Common myeloid progenitor, CD34-positive (primary cell): ENCODE data around the gene SLC38A7.

Experiments
- CTCF ChIA-PET: fragments of 350-600 bp; sonication (Branson Sonifier 250); formaldehyde crosslinking; loops from one replicate; lab custom pipeline; 2021; ENCODE audit warnings: antibody characterized with exemption; lab: Charles Lee
- POLR2A ChIA-PET: fragments of 350-600 bp; sonication (Branson Sonifier 250); formaldehyde crosslinking; loops from one replicate; lab custom pipeline; 2021; ENCODE audit warnings: antibody characterized with exemption; lab: Charles Lee
- DNase-seq, 3 donors: peaks; one replicate each; pipeline versions ENCODE4 v3.0.0 to v3.0.0-alpha.2; 2013
- H3K27ac ChIP-seq, 2 experiments: 1 replicate in 1 of 2; 2 replicates in 1 of 2; pipeline ENCODE4 v1.7.0; 2013; ENCODE audit warnings: inconsistent platforms in 2 of 2, low read length in 2 of 2, mild to moderate bottlenecking in 2 of 2, low read depth in 1 of 2, moderate library complexity in 1 of 2; ENCODE audit not compliant: severe bottlenecking in 2 of 2, insufficient read depth in 1 of 2, poor library complexity in 1 of 2
- H3K27me3 ChIP-seq, 5 experiments: replicated peaks in 2 of 5; 1 replicate in 3 of 5; 2 replicates in 2 of 5; pipeline versions ENCODE4 v1.6.1 to v1.7.0; 2013; ENCODE audit warnings: low read length in 4 of 5, mild to moderate bottlenecking in 2 of 5, moderate library complexity in 2 of 5, inconsistent platforms in 1 of 5; ENCODE audit not compliant: insufficient read depth in 5 of 5, control insufficient read depth in 4 of 5
- H3K36me3 ChIP-seq, 4 experiments: 1 replicate in 2 of 4; 2 replicates in 2 of 4; pipeline versions ENCODE4 v1.6.1 to v1.7.0; 2013; ENCODE audit warnings: low read length in 3 of 4, control low read depth in 1 of 4, mild to moderate bottlenecking in 1 of 4; ENCODE audit not compliant: control insufficient read depth in 4 of 4, insufficient read depth in 4 of 4
- H3K4me1 ChIP-seq, 4 experiments: 1 replicate in 3 of 4; 2 replicates in 1 of 4; pipeline versions ENCODE4 v1.6.1 to v1.7.1; 2013; ENCODE audit warnings: low read length in 3 of 4, mild to moderate bottlenecking in 3 of 4, control low read depth in 1 of 4, inconsistent platforms in 1 of 4, moderate library complexity in 1 of 4; ENCODE audit not compliant: control insufficient read depth in 4 of 4, insufficient read depth in 4 of 4; ENCODE audit errors: control extremely low read depth in 1 of 4
- H3K4me3 ChIP-seq, 7 experiments: 1 replicate in 4 of 7; 2 replicates in 3 of 7; pipeline versions ENCODE4 v1.5.1 to v1.7.0; 2013; ENCODE audit warnings: mild to moderate bottlenecking in 7 of 7, low read length in 6 of 7, moderate library complexity in 6 of 7, inconsistent platforms in 2 of 7, low read depth in 2 of 7, control low read depth in 1 of 7; ENCODE audit not compliant: insufficient read depth in 4 of 7, control insufficient read depth in 1 of 7; ENCODE audit errors: extremely low read depth in 1 of 7
- H3K9me3 ChIP-seq, 5 experiments: 1 replicate in 4 of 5; 2 replicates in 1 of 5; pipeline versions ENCODE4 v1.6.1 to v1.7.1; 2013; ENCODE audit warnings: low read length in 4 of 5, mild to moderate bottlenecking in 2 of 5, inconsistent platforms in 1 of 5, low read depth in 1 of 5, moderate library complexity in 1 of 5; ENCODE audit not compliant: control insufficient read depth in 4 of 5, insufficient read depth in 2 of 5; ENCODE audit errors: control extremely low read depth in 1 of 5
- WGBS: methylation state at CpG from one replicate; pipeline ENCODE4 v1.1.5; 2013; ENCODE audit not compliant: insufficient coverage; 5-methylcytosine and 5-hydroxymethylcytosine counted together

SLC38A7 gene

DNA sequence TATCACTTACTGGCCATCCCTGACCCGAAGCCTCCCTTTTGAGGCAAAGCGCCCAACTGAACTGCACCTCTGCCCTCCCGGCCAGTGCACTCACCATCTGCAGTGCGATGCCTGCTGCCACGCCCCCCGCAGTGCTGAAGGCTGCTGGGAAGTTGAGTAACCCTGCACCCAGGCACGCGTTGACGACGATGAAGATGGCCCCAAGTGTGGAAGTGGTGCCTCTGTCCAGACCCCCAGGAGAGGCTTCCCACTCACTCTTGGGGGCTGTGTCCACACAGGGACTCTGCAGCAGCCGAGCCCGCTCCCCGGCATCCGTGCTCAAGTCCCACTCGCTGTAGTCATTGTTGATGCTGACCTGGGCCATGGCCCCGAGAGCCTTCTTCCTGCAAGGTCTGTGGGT lies 4.8 kb downstream of the SLC38A7 start:
- H3K27me3 ChIP-seq: no peaks in the 10 kb centered on the region
- CTCF ChIA-PET: interaction anchor here (2.3 kb wide), 1 partner anchor 77 kb away, joined by 14 read pairs; no protein-coding TSS in a partner anchor
- H3K9me3 ChIP-seq: no peaks in the 10 kb centered on the region
- 98% methylated on average over 16 of the region's 16 CpGs for WGBS
- H3K27ac ChIP-seq: no peak overlapping the region
- H3K36me3 ChIP-seq: peaks cover 0 to 47% (median 26%) of the 10 kb centered on the region in 4 experiments
- no peak overlapping the region for H3K4me3 ChIP-seq
- POLR2A ChIA-PET: no interaction called here
- peaks cover 0 to 13% (median 11%) of the 10 kb centered on the region in 4 experiments for H3K4me1 ChIP-seq
- DNase-seq: no peak

DNA sequence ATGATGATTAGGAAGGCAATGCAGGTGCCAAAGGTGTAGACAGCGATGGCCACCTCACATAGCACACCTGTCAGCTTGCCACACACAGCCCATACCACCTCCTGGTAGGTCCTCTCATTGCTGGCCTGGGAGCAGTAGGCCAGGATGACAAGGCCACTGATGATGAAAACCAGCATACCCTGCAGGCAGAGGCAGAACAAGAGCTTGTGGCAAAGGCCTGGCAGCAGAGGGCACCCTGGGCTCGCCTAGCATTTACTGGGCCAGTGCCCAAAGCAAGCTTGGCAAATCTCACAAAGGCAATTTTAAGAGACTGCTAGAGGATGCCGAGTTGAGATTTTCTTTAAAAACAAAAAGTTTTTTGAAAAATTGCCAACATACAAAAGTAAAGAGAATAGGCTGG lies 5.9 kb downstream of the SLC38A7 start:
- CTCF ChIA-PET: interaction anchor here (1.6 to 2.3 kb wide), 2 partner anchors 78 to 97 kb away, joined by 3 to 14 read pairs; no protein-coding TSS in a partner anchor

DNA sequence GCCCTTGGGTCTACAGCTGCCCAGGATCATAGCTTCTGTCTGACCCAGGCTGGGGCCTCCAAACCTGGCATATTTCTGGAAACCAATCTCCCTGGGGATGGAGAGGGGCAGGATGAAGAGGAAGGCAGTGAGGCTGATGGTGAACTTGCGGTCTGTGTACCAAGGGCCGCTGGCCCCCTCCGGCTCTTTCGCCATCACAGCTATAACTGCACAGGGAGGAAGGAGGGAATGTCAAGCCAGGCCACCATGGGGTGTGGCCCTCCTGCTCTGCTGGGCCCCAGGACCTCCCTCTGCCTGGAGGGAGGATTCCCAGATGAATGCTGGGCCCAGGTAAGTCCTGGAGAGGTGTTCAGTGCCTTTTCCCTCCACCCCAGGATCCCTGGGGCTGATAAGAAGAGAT lies 6.3 kb downstream of the SLC38A7 start:
- POLR2A ChIA-PET: no interaction called here
- peaks cover 0 to 50% (median 26%) of the 10 kb centered on the region in 4 experiments for H3K36me3 ChIP-seq

More for the DNA sequence above, 5.9 kb downstream of the SLC38A7 start:
- peak; percentile 16 to 50 (median 43) for DNase-seq
- Histone ChIP-seq H3K4me3 (no peak overlapping the region), H3K4me1 (peaks cover 0 to 4% (median 2%) of the 10 kb centered on the region in 4 experiments), H3K27me3 (no peaks in the 10 kb centered on the region), H3K36me3 (peaks cover 0 to 50% (median 26%) of the 10 kb centered on the region in 4 experiments), H3K27ac (no peak overlapping the region), H3K9me3 (no peaks in the 10 kb centered on the region)
- WGBS: 97% methylated on average over 2 of the region's 3 CpGs
- POLR2A ChIA-PET: no interaction called here

DNA sequence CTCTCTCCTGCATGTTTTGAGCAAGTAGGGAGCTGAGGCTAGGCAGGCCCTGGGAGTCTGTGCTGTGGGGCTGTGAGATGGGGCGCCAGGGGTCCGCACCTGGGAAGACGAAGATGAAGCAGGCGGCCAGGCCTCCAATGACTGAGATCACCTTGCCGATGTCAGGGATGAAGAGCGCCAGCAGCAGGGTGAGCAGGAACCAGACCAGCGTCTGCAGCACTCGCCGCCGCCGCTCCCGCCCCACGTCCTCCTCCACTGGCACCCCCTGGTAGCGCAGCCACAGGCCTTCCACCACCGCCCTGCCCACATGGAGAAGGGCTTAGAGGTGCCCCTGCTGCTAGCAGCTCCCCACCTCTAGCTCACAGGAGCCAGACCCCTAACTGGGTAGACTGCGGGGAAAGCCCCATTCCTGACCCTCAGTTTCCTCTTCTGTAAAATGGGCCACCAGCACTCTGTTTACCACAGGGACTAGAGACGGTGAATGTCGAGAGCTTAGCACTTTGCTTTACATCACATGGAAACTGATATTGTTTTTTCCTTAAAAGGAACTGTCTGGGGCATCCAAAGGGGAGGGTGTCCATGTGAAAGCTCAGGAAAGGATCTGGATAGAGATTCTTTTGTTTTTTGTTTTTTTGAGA lies 13.5 kb downstream of the SLC38A7 start:
- no peaks in the 10 kb centered on the region for H3K27me3 ChIP-seq
- no peak overlapping the region for H3K4me3 ChIP-seq
- over 99% methylated on average over 18 of the region's 18 CpGs for WGBS
- ChIA-PET POLR2A (no interaction called here), CTCF (interaction anchor here (1.0 to 1.3 kb wide), 2 partner anchors 10 to 14 kb away, joined by 3 to 4 read pairs; partner anchors contain the start of gene SLC38A7)
- H3K9me3 ChIP-seq: no peaks in the 10 kb centered on the region
- no peak for DNase-seq
- H3K27ac ChIP-seq: no peak overlapping the region
- no peaks in the 10 kb centered on the region for H3K4me1 ChIP-seq
- H3K36me3 ChIP-seq: peaks cover 3 to 45% (median 18%) of the 10 kb centered on the region in 4 experiments

More for the DNA sequence above, 6.3 kb downstream of the SLC38A7 start:
- Histone ChIP-seq H3K4me3 (no peak overlapping the region), H3K4me1 (no peaks in the 10 kb centered on the region), H3K27ac (no peak overlapping the region), H3K9me3 (no peaks in the 10 kb centered on the region), H3K27me3 (no peaks in the 10 kb centered on the region)
- CTCF ChIA-PET: interaction anchor here (1.6 to 2.3 kb wide), 2 partner anchors 78 to 97 kb away, joined by 3 to 14 read pairs; no protein-coding TSS in a partner anchor
- 100% methylated on average over 4 of the region's 4 CpGs for WGBS
- no peak for DNase-seq

DNA sequence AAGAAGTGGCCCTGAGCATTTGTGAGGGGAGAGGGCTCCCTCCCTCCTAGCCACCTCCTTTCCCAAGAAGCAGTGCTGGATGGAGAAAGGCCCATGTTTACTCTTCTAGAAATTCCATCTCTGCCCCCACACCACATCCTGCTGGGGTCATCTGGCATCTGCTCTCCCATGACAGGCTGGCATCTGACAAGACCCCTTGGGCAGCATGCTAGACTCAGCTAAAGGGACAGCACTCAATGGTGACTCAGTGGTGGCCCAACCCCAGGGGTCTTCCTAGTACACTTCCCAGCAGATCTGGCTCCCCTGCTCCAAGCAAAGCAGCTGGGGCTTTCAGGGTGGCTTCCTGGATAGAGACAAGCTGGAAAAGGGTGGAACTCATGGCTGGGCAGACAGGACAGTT lies 14.4 kb downstream of the SLC38A7 start:
- H3K9me3 ChIP-seq: no peaks in the 10 kb centered on the region
- H3K27me3 ChIP-seq: no peaks in the 10 kb centered on the region
- H3K27ac ChIP-seq: no peak overlapping the region
- H3K4me3 ChIP-seq: no peak overlapping the region
- H3K4me1 ChIP-seq: no peaks in the 10 kb centered on the region
- CTCF ChIA-PET: interaction anchor here (1.3 kb wide), 1 partner anchor 9 kb away, joined by 4 read pairs; no protein-coding TSS in a partner anchor
- DNase-seq: no peak
- peaks cover 3 to 37% (median 13%) of the 10 kb centered on the region in 4 experiments for H3K36me3 ChIP-seq
- POLR2A ChIA-PET: no interaction called here

DNA sequence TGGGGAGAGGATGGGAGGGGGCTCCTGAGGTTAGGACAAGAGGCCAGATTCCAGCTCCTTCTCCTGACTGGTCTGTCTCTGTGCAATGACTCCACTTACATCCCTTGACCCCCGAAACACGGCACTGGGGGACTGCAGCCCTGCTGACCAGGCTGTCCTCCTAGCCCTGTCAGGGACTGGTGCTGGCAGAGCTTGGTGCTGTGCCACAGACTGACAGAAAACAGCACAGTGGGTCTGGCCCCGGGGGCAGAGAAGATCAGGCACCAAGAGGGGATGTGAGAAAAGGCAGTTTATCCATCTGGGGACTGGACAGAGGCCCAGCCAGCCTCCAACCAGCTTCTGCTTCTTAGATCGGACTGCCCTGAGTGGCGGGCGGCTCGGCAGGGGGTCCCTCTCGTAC lies 19.4 kb downstream of the SLC38A7 start:
- Histone ChIP-seq H3K27me3 (no peaks in the 10 kb centered on the region), H3K9me3 (no peaks in the 10 kb centered on the region), H3K4me1 (no peaks in the 10 kb centered on the region), H3K4me3 (no peak overlapping the region), H3K27ac (no peak overlapping the region), H3K36me3 (peaks cover 0 to 17% (median 11%) of the 10 kb centered on the region in 4 experiments)
- no peak for DNase-seq
- ChIA-PET POLR2A (no interaction called here), CTCF (interaction anchor here (1.1 to 2.0 kb wide), 4 partner anchors 60 to 155 kb away, joined by 3 to 6 read pairs (median 3); no protein-coding TSS in a partner anchor)
- 88% methylated on average over 4 of the region's 8 CpGs for WGBS

DNA sequence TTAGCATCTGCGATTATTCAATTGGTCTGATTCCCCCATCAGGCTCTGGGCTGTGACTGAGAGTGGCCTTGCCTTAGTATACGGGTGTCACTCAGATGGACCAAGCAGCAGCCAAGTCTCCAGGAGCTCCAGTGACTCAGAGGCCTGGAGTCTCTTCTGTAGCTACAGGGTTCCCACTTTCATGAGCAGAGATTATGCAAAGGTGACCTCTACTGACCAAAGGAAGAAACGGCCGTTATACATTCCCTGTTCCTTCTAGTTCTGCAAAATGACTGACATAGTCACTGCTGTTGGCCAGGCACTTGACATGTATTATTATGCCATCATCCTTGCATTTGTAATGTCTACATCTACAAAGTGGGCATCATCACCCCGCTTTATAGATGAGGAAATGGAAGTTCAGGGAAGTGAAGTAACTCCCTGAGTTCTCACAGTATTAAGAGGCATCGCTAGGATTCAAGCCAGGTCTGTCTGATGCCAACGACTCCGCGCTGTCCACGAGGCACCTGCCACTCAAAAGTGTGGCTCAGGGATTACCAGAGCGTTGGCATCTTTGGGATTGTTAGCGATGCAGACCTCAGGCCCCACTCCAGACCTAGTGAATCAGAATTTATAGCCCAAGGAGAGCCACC lies 23.3 kb downstream of the SLC38A7 start:
- Histone ChIP-seq H3K27me3 (no peaks in the 10 kb centered on the region), H3K4me3 (no peak overlapping the region), H3K4me1 (no peaks in the 10 kb centered on the region), H3K36me3 (peaks cover 0 to under 1% (median under 1%) of the 10 kb centered on the region in 4 experiments), H3K27ac (no peak overlapping the region), H3K9me3 (no peaks in the 10 kb centered on the region)
- DNase-seq: peak; percentile 67 to 79 (median 74)
- 43% methylated on average over 10 of the region's 12 CpGs for WGBS
- ChIA-PET POLR2A (no interaction called here), CTCF (interaction anchor here (0.6 to 2.2 kb wide), 19 partner anchors 9 to 1154 kb away, joined by 3 to 8 read pairs (median 3); no protein-coding TSS in a partner anchor)
